BE2C (cell line): ENCODE results near the gene LDLRAD4.

Source experiments
- DNase-seq: peaks from one replicate; pipeline ENCODE4 v3.0.0-alpha.2; 2020
- H3K27me3 ChIP-seq: fragments of 250-450 bp; sonication (Bioruptor Pico); 2 replicates; pipeline ENCODE4 v1.5.1; 2020; ENCODE audit warnings: mild to moderate bottlenecking
- H3K36me3 ChIP-seq: fragments of 250-450 bp; sonication (Bioruptor Pico); 2 replicates; pipeline ENCODE4 v1.5.1; 2020; ENCODE audit warnings: mild to moderate bottlenecking
- H3K4me1 ChIP-seq: fragments of 250-450 bp; sonication (Bioruptor Pico); 2 replicates; pipeline ENCODE4 v1.5.1; 2020
- H3K4me3 ChIP-seq: 2 replicates; pipeline ENCODE4 v1.5.1; 2011; ENCODE audit warnings: low read depth, low read length
- H3K9me3 ChIP-seq: fragments of 250-450 bp; sonication (Bioruptor Pico); 2 replicates; pipeline ENCODE4 v1.5.1; 2020
- CTCF ChIP-seq: IDR thresholded peaks from 2 replicates; pipeline ENCODE4 v1.5.1; 2012; ENCODE audit warnings: mild to moderate bottlenecking, low read depth, low read length

LDLRAD4 gene

GRCh38 chr18:13428319-13428718 lies 209.8 kb downstream of the LDLRAD4 start:
- Histone ChIP-seq H3K4me3 (no peak overlapping the region), H3K9me3 (no peaks in the 10 kb centered on the region), H3K36me3 (no peaks in the 10 kb centered on the region), H3K27me3 (no peaks in the 10 kb centered on the region), H3K4me1 (no peaks in the 10 kb centered on the region)
- no peak for DNase-seq
- no peak for TF ChIP-seq CTCF

- H3K4me1 ChIP-seq, result no peaks in the 10 kb centered on the region
- H3K4me3 ChIP-seq, result no peak overlapping the region
- H3K27me3 ChIP-seq, result no peaks in the 10 kb centered on the region
- DNase-seq, result no peak
- no peaks in the 10 kb centered on the region for H3K36me3 ChIP-seq
- no peak for TF ChIP-seq CTCF
- H3K9me3 ChIP-seq, result no peaks in the 10 kb centered on the region
Measured at GRCh38 chr18:13429016-13429415, 210.5 kb downstream of the LDLRAD4 start.

DNA sequence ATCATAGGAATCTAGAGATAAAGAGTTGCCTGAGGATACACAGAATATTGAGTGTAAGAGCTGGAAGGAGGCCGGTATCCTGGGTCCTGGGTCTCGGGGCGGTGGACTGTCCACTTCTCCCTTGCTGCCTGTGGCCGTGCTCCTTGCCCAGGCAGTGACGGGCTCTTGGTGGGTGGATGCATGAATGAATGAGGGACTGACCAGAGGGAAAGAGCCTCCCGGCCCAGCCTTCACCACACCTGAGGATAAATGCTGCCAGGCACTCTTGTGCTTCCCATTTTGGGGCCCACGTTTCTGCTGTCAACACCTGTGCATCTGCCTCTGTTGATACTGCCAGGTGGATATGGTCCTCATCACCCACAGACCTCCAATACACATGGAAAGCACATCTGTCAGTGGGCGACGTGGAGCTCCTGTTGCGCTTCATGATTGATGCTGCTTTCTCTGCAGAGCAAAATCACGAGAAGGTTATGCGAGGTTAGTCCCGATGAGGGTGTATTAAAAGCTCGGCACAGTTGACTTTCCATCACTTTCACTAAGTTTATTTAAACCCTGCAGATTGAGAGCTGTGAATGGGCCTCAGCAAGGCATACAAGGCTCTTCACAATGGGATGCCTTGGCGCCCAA lies 211.4 kb downstream of the LDLRAD4 start:
- Histone ChIP-seq H3K9me3 (no peaks in the 10 kb centered on the region), H3K27me3 (no peaks in the 10 kb centered on the region), H3K36me3 (no peaks in the 10 kb centered on the region), H3K4me3 (no peak overlapping the region), H3K4me1 (no peaks in the 10 kb centered on the region)
- no peak for TF ChIP-seq CTCF
- DNase-seq, result no peak

DNA sequence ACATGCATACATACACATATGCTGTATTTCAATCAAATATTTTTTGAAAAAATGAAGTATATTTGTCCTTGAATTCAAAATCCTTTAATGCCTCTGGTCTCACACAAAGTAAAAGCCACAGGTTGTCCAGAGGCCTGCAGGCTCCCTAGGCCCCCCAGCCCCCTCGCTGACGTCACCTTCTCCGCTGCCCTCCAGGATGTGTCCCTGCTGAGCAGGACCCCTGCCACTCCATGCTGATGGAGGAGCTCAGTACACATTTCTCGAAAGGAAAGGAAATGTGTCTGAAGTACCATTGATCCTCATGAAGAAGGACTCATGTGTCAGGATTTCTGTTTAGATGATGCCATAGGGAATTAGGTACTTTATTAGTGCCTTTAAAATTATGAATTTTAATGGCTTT lies 212.1 kb downstream of the LDLRAD4 start:
- H3K27me3 ChIP-seq, result no peaks in the 10 kb centered on the region
- no peaks in the 10 kb centered on the region for H3K9me3 ChIP-seq
- no peak for TF ChIP-seq CTCF
- H3K36me3 ChIP-seq, result no peaks in the 10 kb centered on the region
- no peaks in the 10 kb centered on the region for H3K4me1 ChIP-seq
- DNase-seq, result no peak
- H3K4me3 ChIP-seq, result no peak overlapping the region

DNA sequence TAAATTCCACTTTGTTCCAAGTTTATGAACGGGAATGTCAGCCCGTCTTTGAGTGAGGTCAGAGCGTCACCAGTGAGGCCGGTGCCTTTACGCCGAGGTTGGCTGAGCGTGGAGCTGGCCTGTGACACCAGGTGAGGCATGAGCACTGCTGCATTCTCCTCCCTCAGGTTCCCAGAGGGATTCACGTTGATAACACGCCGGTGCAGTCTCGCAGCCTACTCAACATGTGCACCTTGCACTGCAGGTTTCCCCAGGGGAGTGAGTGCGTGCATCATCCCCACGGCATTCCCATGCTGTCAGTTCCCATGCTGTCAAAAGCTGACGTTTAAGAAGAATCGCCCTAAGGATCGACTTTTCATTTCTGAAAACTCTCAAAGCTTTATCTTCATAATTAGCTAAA lies 213.3 kb downstream of the LDLRAD4 start:
- DNase-seq, result no peak
- no peaks in the 10 kb centered on the region for H3K9me3 ChIP-seq
- no peaks in the 10 kb centered on the region for H3K27me3 ChIP-seq
- H3K4me3 ChIP-seq, result no peak overlapping the region
- no peaks in the 10 kb centered on the region for H3K4me1 ChIP-seq
- H3K36me3 ChIP-seq, result no peaks in the 10 kb centered on the region
- TF ChIP-seq CTCF, result no peak

DNA sequence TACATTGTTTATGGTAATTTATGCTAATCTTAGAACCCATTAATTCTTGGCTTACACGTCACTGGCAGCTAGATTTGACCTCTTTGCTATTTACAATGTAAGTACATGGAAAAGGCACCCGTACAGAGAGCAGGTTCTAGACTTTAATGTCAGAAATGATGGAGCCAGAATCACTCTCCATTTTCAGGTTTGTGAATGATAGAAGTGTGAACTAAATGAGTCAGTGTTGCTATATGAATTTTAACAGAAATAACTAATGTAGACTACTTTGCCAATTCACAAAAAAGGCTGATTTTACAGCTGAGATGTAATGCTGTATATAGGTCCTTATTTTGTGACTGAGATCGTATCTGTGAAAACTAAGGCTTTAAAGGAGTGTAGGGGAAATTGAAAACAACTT lies 214.6 kb downstream of the LDLRAD4 start:
- TF ChIP-seq CTCF, result no peak
- Histone ChIP-seq H3K27me3 (no peaks in the 10 kb centered on the region), H3K4me3 (no peak overlapping the region), H3K36me3 (no peaks in the 10 kb centered on the region), H3K9me3 (no peaks in the 10 kb centered on the region), H3K4me1 (no peaks in the 10 kb centered on the region)
- no peak for DNase-seq
